B cell (primary cell): ENCODE measurements around the gene NCOA3. TPM values are rescaled to one million over a fixed set of nuclear protein-coding genes. Genes with fewer than 3 reads are reported as not detected.

Source experiments
- ATAC-seq: fragments of 200-7000 bp; cut with Tn5 transposase; one replicate; pipeline ENCODE4 v1.10.0; 2021; ENCODE audit warnings: low read depth, mild to moderate bottlenecking, moderate number of reproducible peaks, moderate library complexity
- CTCF ChIA-PET: fragments of 350-600 bp; sonication (Branson Sonifier 250); formaldehyde crosslinking; loops from one replicate; lab custom pipeline; 2021; ENCODE audit warnings: antibody characterized with exemption, inconsistent platforms; lab: Charles Lee
- POLR2A ChIA-PET: fragments of 350-600 bp; sonication (Branson Sonifier 250); formaldehyde crosslinking; loops from one replicate; lab custom pipeline; 2021; ENCODE audit warnings: antibody characterized with exemption; lab: Charles Lee
- DNase-seq: peaks from one replicate; pipeline ENCODE4 v3.0.0; 2013
- H2AFZ ChIP-seq: 2 replicates; pipeline ENCODE4 v1.6.1; 2012; ENCODE audit warnings: mild to moderate bottlenecking, low read depth, low read length; ENCODE audit not compliant: insufficient read depth, poor library complexity, severe bottlenecking
- H3K27ac ChIP-seq, 2 donors: 1 replicate in 1 of 2; 2 replicates in 1 of 2; pipeline ENCODE4 v1.5.1; 2012 to 2013; ENCODE audit warnings: low read length in 2 of 2, mild to moderate bottlenecking in 2 of 2, moderate library complexity in 1 of 2
- H3K27me3 ChIP-seq, 4 experiments: fragments of 200-600 bp in 1 of 4; sonication (generic) in 1 of 4; replicated peaks in 1 of 4; 1 replicate in 2 of 4; 2 replicates in 2 of 4; pipeline versions ENCODE4 v1.6.1 to v1.7.0; 2013 to 2016; ENCODE audit warnings: low read length in 3 of 4, mild to moderate bottlenecking in 2 of 4, mixed read lengths in 1 of 4, moderate library complexity in 1 of 4; ENCODE audit not compliant: insufficient read depth in 4 of 4, control insufficient read depth in 3 of 4; ENCODE audit errors: control extremely low read depth in 1 of 4
- H3K36me3 ChIP-seq, 2 experiments: replicated peaks in 1 of 2; 1 replicate in 1 of 2; 2 replicates in 1 of 2; pipeline versions ENCODE4 v1.6.1 to v1.7.1; 2013; ENCODE audit warnings: low read length in 1 of 2; ENCODE audit not compliant: insufficient read depth in 2 of 2, control insufficient read depth in 1 of 2; ENCODE audit errors: control extremely low read depth in 1 of 2, extremely low read depth in 1 of 2
- H3K4me1 ChIP-seq, 2 donors: fragments of 200-600 bp in 1 of 2; sonication (generic) in 1 of 2; 1 replicate in 1 of 2; 2 replicates in 1 of 2; pipeline versions ENCODE4 v1.5.1 to v1.6.1; 2013 to 2017; ENCODE audit warnings: low read length in 2 of 2; ENCODE audit not compliant: control insufficient read depth in 2 of 2, insufficient read depth in 2 of 2
- H3K4me2 ChIP-seq: replicated peaks from 2 replicates; pipeline ENCODE3; 2012; ENCODE audit warnings: mild to moderate bottlenecking, low read depth, low read length; ENCODE audit not compliant: poor library complexity, severe bottlenecking
- H3K4me3 ChIP-seq, 5 experiments: fragments of 200-600 bp in 1 of 5; sonication (generic) in 1 of 5; 1 replicate in 3 of 5; 2 replicates in 2 of 5; pipeline versions ENCODE4 v1.5.1 to v1.7.0; 2011 to 2016; ENCODE audit warnings: low read length in 4 of 5, mild to moderate bottlenecking in 4 of 5, low read depth in 2 of 5, control low read depth in 1 of 5, moderate library complexity in 1 of 5; ENCODE audit not compliant: insufficient read depth in 1 of 5; ENCODE audit errors: control extremely low read depth in 1 of 5, extremely low read depth in 1 of 5
- H3K79me2 ChIP-seq: fragments of 200-600 bp; sonication (generic); one replicate; pipeline ENCODE4 v1.6.0; 2016; ENCODE audit warnings: low read length; ENCODE audit not compliant: control insufficient read depth, insufficient read depth
- H3K9ac ChIP-seq: fragments of 200-600 bp; sonication (generic); 2 replicates; pipeline ENCODE4 v1.6.1; 2017; ENCODE audit warnings: mild to moderate bottlenecking, low read length, moderate library complexity
- H3K9me3 ChIP-seq, 3 donors: one replicate each; pipeline versions ENCODE4 v1.6.1 to v1.7.1; 2013; ENCODE audit warnings: low read length in 2 of 3; ENCODE audit not compliant: control insufficient read depth in 2 of 3, insufficient read depth in 1 of 3; ENCODE audit errors: control extremely low read depth in 1 of 3
- H4K20me1 ChIP-seq: 2 replicates; pipeline ENCODE4 v1.6.0; 2012; ENCODE audit warnings: mild to moderate bottlenecking, low read length; ENCODE audit not compliant: insufficient read depth, control insufficient read depth, poor library complexity, severe bottlenecking
- H3K27ac Mint-ChIP-seq: one replicate; pipeline ENCODE4 v1.8.0; 2021; ENCODE audit warnings: mixed read lengths
- H3K27me3 Mint-ChIP-seq: one replicate; pipeline ENCODE4 v1.8.0; 2021; ENCODE audit warnings: mixed read lengths
- H3K4me1 Mint-ChIP-seq: one replicate; pipeline ENCODE4 v1.8.0; 2021; ENCODE audit warnings: mixed read lengths
- H3K4me3 Mint-ChIP-seq: one replicate; pipeline ENCODE4 v1.8.0; 2021; ENCODE audit warnings: mixed read lengths
- H3K9me3 Mint-ChIP-seq: one replicate; pipeline ENCODE4 v1.8.0; 2022; ENCODE audit warnings: mixed read lengths; ENCODE audit not compliant: insufficient read depth
- EZH2 ChIP-seq: IDR thresholded peaks from 2 replicates; pipeline ENCODE4 v1.6.1; 2012; ENCODE audit warnings: borderline replicate concordance, low read depth, mild to moderate bottlenecking, moderate library complexity, low read length; ENCODE audit not compliant: insufficient read depth, poor library complexity, severe bottlenecking
- WGBS: methylation state at CpG from one replicate; pipeline ENCODE4 v1.1.5; 2013; ENCODE audit warnings: missing lambda C conversion rate; ENCODE audit not compliant: insufficient coverage; 5-methylcytosine and 5-hydroxymethylcytosine counted together
- intact Hi-C: fragments of 100-400 bp; cut with micrococcal nuclease; formaldehyde crosslinking; loops from one replicate; pipeline ENCODE4 v1.10.0; 2022
- polyA plus RNA-seq: library from polyadenylated mRNA; depleted of rRNA; stranded (reverse); fragments of >200 nt; gene quantifications from 2 replicates; pipeline ENCODE4 v1.2.3, GENCODE V29; 2012
- total RNA-seq, 2 donors: library from RNA; stranded (reverse); fragments of 120-200 nt in 1 of 2; gene quantifications; 1 replicate in 1 of 2; 2 replicates in 1 of 2; pipeline versions ENCODE4 v1.2.3 to v1.2.4, GENCODE V29; 2013 to 2022
- TF ChIP-seq, protein P1 (sequence below): fragments of 200-600 bp; IDR thresholded peaks from one replicate; pipeline ENCODE4 v1.8.0; 2022; ENCODE audit warnings: antibody characterized with exemption, mild to moderate bottlenecking

NCOA3 gene
- total and polyA plus RNA-seq, 2 donors (not counting 1 experiment from before 2014, with no cell fraction given) = 54.0 to 309 TPM

DNA sequence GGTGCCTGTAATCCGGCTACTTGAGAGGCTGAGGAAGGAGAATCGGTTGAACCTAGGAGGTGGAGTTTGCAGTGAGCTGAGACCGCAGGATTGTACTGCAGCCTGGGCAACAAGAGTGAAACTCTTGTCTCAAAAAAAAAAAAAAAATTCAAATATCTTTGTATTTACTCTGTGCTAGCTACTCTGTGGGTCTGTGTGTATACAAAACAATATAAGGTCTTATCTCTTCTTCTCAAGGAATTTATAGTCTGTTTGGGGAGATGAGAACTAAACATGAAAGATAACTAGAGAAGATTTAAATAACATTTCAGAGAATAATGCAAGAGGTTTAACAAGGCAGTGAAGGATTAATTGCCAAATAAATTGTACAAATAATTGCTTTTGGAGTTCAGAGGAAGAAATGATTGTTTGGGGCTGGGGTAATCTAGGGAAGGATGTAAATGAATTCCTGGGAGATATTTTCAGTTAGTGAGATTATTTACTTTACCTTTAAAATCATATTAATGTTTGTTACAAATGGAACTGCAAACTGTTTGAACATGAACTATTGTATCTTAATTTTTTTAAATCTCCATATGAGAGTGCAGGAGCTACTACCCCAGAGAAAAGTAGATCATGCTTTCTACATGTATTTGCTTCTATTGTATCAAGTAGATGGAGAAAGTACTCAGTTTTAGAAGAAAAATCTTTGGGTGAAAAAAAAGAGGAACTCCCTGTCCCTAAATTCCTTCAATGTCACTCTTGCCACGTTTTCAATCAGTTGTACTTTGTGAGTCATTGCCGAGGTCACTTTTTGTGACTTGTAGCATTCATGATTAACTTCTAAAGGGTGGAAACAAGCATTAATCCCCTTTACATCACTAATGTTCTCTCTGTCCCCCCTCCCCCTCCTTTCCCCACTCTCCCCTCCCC, 39.0 kb downstream of the NCOA3 start:
- Histone ChIP-seq H3K4me3 (no peak overlapping the region), H3K9me3 (no peaks in the 10 kb centered on the region), H3K27me3 (no peaks in the 10 kb centered on the region), H3K79me2 (peaks cover 99% of the 10 kb centered on the region), H4K20me1 (peaks cover 90% of the 10 kb centered on the region), H3K27ac (peak overlapping the region in 1 of 2 donors; percentile 73), H3K4me1 (peaks cover 76 to 90% of the 10 kb centered on the region in 2 donors), H3K9ac (no peak overlapping the region), H3K4me2 (peak overlapping the region; percentile 7), H3K36me3 (peaks cover 4 to 13% of the 10 kb centered on the region in 2 experiments), H2AFZ (no peak overlapping the region)
- DNase-seq = peak; percentile 30
- ChIA-PET CTCF (interaction anchor here (1.9 kb wide), 1 partner anchor 157 kb away, joined by 5 read pairs; no protein-coding TSS in a partner anchor), POLR2A (interaction anchor here (0.6 to 0.7 kb wide), 2 partner anchors 12 to 128 kb away, joined by 3 to 6 read pairs; no protein-coding TSS in a partner anchor)
- WGBS = no CpG with 5 or more reads among the region's 5 CpGs
- no peaks in the 10 kb centered on the region for H3K9me3 Mint-ChIP-seq
- H3K27ac Mint-ChIP-seq = peak overlapping the region; percentile 10
- intact Hi-C loops = loop anchor here (5.0 kb wide), 2 partner anchors 37 to 38 kb away; partner anchors contain the start of gene NCOA3
- no peak for TF ChIP-seq EZH2
- TF ChIP-seq, protein P1, sequence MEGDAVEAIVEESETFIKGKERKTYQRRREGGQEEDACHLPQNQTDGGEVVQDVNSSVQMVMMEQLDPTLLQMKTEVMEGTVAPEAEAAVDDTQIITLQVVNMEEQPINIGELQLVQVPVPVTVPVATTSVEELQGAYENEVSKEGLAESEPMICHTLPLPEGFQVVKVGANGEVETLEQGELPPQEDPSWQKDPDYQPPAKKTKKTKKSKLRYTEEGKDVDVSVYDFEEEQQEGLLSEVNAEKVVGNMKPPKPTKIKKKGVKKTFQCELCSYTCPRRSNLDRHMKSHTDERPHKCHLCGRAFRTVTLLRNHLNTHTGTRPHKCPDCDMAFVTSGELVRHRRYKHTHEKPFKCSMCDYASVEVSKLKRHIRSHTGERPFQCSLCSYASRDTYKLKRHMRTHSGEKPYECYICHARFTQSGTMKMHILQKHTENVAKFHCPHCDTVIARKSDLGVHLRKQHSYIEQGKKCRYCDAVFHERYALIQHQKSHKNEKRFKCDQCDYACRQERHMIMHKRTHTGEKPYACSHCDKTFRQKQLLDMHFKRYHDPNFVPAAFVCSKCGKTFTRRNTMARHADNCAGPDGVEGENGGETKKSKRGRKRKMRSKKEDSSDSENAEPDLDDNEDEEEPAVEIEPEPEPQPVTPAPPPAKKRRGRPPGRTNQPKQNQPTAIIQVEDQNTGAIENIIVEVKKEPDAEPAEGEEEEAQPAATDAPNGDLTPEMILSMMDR = no peak
- H3K4me1 Mint-ChIP-seq = peaks cover 84% of the 10 kb centered on the region
- no peaks in the 10 kb centered on the region for H3K27me3 Mint-ChIP-seq
- H3K4me3 Mint-ChIP-seq = peak overlapping the region; percentile 24
- ATAC-seq = no peak
